Thoracic aorta (tissue), 2 donors: ENCODE data around the gene LUZP2. TPM values are rescaled to one million over a fixed set of nuclear protein-coding genes. Genes with fewer than 3 reads are reported as not detected.

Source experiments
- ATAC-seq: fragments of 150-250 bp; one replicate; pipeline ENCODE4 v1.8.0; 2017; ENCODE audit warnings: low read depth; ENCODE audit not compliant: insufficient number of reproducible peaks, low FRiP score
- DNase-seq: peaks from one replicate; pipeline ENCODE4 v3.0.0-alpha.2; 2020; ENCODE audit warnings: low spot score
- H3K27ac ChIP-seq, 2 donors: fragments of 200-600 bp; sonication (generic); 1 replicate in 1 of 2; 2 replicates in 1 of 2; pipeline ENCODE4 v1.5.1; 2016; ENCODE audit warnings: mild to moderate bottlenecking in 2 of 2, moderate library complexity in 2 of 2
- H3K27me3 ChIP-seq: fragments of 200-600 bp; sonication (generic); replicated peaks from 2 replicates; pipeline ENCODE4 v1.6.0; 2016; ENCODE audit warnings: mild to moderate bottlenecking; ENCODE audit not compliant: insufficient read depth
- H3K36me3 ChIP-seq: fragments of 200-600 bp; sonication (generic); one replicate; pipeline ENCODE4 v1.5.1; 2016
- H3K4me1 ChIP-seq, 2 donors: fragments of 200-600 bp; sonication (generic); 1 replicate in 1 of 2; 2 replicates in 1 of 2; pipeline versions ENCODE4 v1.5.1 to v1.6.0; 2016; ENCODE audit warnings: low read depth in 2 of 2, mild to moderate bottlenecking in 1 of 2; ENCODE audit not compliant: control insufficient read depth in 1 of 2
- H3K4me3 ChIP-seq: fragments of 200-600 bp; sonication (generic); 2 replicates; pipeline ENCODE4 v1.5.1; 2016; ENCODE audit warnings: mild to moderate bottlenecking
- H3K9me3 ChIP-seq: fragments of 200-600 bp; sonication (generic); 2 replicates; pipeline ENCODE4 v1.5.1; 2016
- CTCF ChIP-seq: fragments of 200-600 bp; sonication (generic); IDR thresholded peaks from one replicate; pipeline ENCODE4 v1.5.1; 2019; ENCODE audit warnings: antibody characterized with exemption
- total RNA-seq, 2 donors: library from RNA; depleted of rRNA; stranded (reverse); fragments of >200 nt; gene quantifications; one replicate each; pipeline versions ENCODE4 v1.1.0 to v1.2.3, GENCODE V29; 2016

The LUZP2 gene
- total RNA-seq, 2 donors from 2014 or later = 0.41 TPM; not detected in 1

- Histone ChIP-seq H3K36me3 (no peaks in the 10 kb centered on the region), H3K27ac (no peak overlapping the region), H3K4me3 (no peak overlapping the region), H3K9me3 (no peaks in the 10 kb centered on the region), H3K27me3 (no peaks in the 10 kb centered on the region), H3K4me1 (no peaks in the 10 kb centered on the region)
- ATAC-seq (no peak), DNase-seq (no peak)
- TF ChIP-seq CTCF = no peak
Observed at GRCh38 chr11:24705474-24705873, 208.6 kb downstream of the LUZP2 start.

DNA sequence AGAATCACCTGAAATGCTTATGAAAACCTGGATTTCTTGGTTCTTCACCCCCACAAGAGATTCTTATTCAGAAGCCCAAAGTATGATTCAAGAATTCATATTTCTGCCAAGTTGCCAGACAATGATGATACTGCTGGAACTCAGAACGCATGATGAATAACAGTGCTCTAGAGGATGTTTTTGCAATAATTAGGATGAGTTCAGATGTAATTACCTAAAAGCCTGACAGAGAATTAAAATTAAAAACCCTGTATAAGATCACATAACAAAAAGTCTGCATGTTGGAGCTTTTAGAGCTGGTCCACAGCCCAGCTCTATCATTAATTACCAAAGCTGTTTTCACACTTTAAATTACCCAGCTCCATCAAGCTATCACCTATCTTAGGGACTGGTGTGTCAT lies 211.8 kb downstream of the LUZP2 start:
- DNase-seq (no peak), ATAC-seq (no peak)
- Histone ChIP-seq H3K27ac (no peak overlapping the region), H3K4me1 (no peaks in the 10 kb centered on the region), H3K27me3 (no peaks in the 10 kb centered on the region), H3K36me3 (no peaks in the 10 kb centered on the region), H3K4me3 (no peak overlapping the region), H3K9me3 (no peaks in the 10 kb centered on the region)
- no peak for TF ChIP-seq CTCF

DNA sequence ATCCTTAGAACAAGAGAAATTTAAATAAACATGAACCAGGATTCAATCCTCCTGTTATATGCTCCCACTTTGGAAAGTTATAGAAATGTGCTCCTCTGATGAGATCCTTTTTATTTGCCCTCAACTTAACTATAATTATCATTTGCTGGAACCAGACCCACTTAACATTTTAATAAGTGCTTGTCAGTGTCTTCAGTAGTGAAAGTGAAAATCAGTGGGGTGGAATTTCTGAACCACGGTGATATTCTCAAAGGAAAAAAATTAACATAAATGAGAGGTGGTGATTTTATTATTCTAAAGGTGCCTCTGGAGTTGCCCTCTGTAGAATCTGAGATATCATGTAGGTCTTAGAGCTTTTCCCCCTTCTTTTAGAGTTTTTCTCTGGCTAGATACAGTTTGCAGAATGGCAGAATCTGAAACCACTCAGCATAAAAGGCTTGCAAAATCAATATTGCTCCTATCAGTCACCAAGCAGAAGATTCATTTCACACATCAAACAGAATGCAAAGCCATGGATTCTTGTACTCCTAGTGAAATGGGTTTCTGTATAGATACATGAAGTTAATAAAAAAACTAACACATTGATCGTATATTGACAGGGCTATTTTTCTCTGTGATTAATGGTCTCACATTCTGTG lies 213.2 kb downstream of the LUZP2 start:
- H3K27me3 ChIP-seq = no peaks in the 10 kb centered on the region
- no peaks in the 10 kb centered on the region for H3K4me1 ChIP-seq
- H3K9me3 ChIP-seq = no peaks in the 10 kb centered on the region
- ATAC-seq = no peak
- no peak for TF ChIP-seq CTCF
- no peak for DNase-seq
- H3K27ac ChIP-seq = no peak overlapping the region
- H3K36me3 ChIP-seq = no peaks in the 10 kb centered on the region
- no peak overlapping the region for H3K4me3 ChIP-seq

- Histone ChIP-seq H3K4me3 (no peak overlapping the region), H3K4me1 (no peaks in the 10 kb centered on the region), H3K27ac (no peak overlapping the region), H3K27me3 (no peaks in the 10 kb centered on the region), H3K9me3 (no peaks in the 10 kb centered on the region), H3K36me3 (no peaks in the 10 kb centered on the region)
- DNase-seq (no peak), ATAC-seq (no peak)
- TF ChIP-seq CTCF = no peak
Observed at GRCh38 chr11:24714601-24715000, 217.7 kb downstream of the LUZP2 start.

DNA sequence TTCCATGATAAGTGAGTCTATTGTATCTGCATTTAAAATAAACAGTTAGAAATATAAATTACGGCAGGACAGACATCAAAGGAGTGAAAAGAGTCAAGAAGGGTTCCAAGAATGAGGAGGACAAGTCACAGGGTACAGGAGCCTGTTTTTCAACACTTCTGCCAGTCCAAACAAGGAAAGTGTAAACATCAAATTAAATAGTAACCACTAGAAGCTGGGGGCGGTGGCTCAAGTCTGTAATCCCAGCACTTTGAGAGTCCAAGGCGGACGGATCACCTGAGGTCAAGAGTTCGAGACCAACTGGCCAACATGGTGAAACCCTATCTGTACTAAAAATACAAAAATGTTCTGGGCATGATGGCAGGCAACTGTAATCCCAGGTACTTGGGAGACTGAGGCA lies 219.6 kb downstream of the LUZP2 start:
- ATAC-seq (no peak), DNase-seq (no peak)
- Histone ChIP-seq H3K4me3 (no peak overlapping the region), H3K9me3 (no peaks in the 10 kb centered on the region), H3K4me1 (no peaks in the 10 kb centered on the region), H3K27me3 (no peaks in the 10 kb centered on the region), H3K27ac (no peak overlapping the region), H3K36me3 (no peaks in the 10 kb centered on the region)
- TF ChIP-seq CTCF = no peak
